DOHH2 (cell line): ENCODE measurements around the gene TMED4.
"Not testable (repeated sequence)": the region's sequence is repeated elsewhere in the genome, so short reads cannot be mapped to it uniquely, and the experiment has no call there.

Source experiments
- H3F3A ChIP-seq: fragments of 200-600 bp; sonication (generic), shearing (Covaris generic); 2 replicates; pipeline ENCODE4 v1.6.0; 2016; ENCODE audit warnings: antibody characterized with exemption, mild to moderate bottlenecking; ENCODE audit not compliant: control insufficient read depth, insufficient read depth
- H3K27ac ChIP-seq: fragments of 200-600 bp; sonication (generic); 2 replicates; pipeline ENCODE4 v1.5.1; 2014; ENCODE audit warnings: low read depth, mild to moderate bottlenecking, low read length, moderate library complexity
- H3K27me3 ChIP-seq: fragments of 200-600 bp; sonication (generic); 2 replicates; pipeline ENCODE4 v1.6.1; 2014; ENCODE audit warnings: mild to moderate bottlenecking, low read length, mixed read lengths; ENCODE audit not compliant: control insufficient read depth
- H3K36me3 ChIP-seq: fragments of 200-600 bp; sonication (generic); 2 replicates; pipeline ENCODE4 v1.6.1; 2014; ENCODE audit warnings: mild to moderate bottlenecking, low read length, moderate library complexity, mixed read lengths; ENCODE audit not compliant: control insufficient read depth
- H3K4me1 ChIP-seq: fragments of 200-600 bp; sonication (generic); 2 replicates; pipeline ENCODE4 v1.6.1; 2014; ENCODE audit warnings: mild to moderate bottlenecking, low read length, mixed read lengths; ENCODE audit not compliant: control insufficient read depth
- H3K4me2 ChIP-seq: fragments of 200-600 bp; sonication (generic); 2 replicates; pipeline ENCODE4 v1.6.0; 2014; ENCODE audit warnings: mild to moderate bottlenecking, low read length, moderate library complexity
- H3K4me3 ChIP-seq: fragments of 200-600 bp; sonication (generic); 2 replicates; pipeline ENCODE4 v1.5.1; 2014; ENCODE audit warnings: mild to moderate bottlenecking, low read length, mixed read lengths
- H3K79me2 ChIP-seq: fragments of 200-600 bp; sonication (generic); 2 replicates; pipeline ENCODE4 v1.6.1; 2014; ENCODE audit warnings: mild to moderate bottlenecking, low read length, mixed read lengths; ENCODE audit not compliant: control insufficient read depth
- H3K9me2 ChIP-seq: fragments of 200-600 bp; sonication (generic); replicated peaks from 2 replicates; pipeline ENCODE4 v1.6.1; 2014; ENCODE audit warnings: mild to moderate bottlenecking, low read length, mixed read lengths; ENCODE audit not compliant: control insufficient read depth
- H3K9me3 ChIP-seq: fragments of 200-600 bp; sonication (generic); 2 replicates; pipeline ENCODE4 v1.6.1; 2014; ENCODE audit warnings: antibody characterized with exemption, low read length, mixed read lengths; ENCODE audit not compliant: control insufficient read depth, insufficient read depth
- H4K20me1 ChIP-seq: fragments of 200-600 bp; sonication (generic); 2 replicates; pipeline ENCODE4 v1.6.0; 2014; ENCODE audit warnings: low read depth, mild to moderate bottlenecking, antibody characterized with exemption, low read length, moderate library complexity; ENCODE audit not compliant: control insufficient read depth, insufficient read depth
- EZH2phosphoT487 ChIP-seq: fragments of 200-600 bp; sonication (generic); IDR thresholded peaks from 2 replicates; pipeline ENCODE4 v1.6.1; 2017; ENCODE audit warnings: borderline replicate concordance, mild to moderate bottlenecking, antibody characterized with exemption, low read length, moderate library complexity, mixed read lengths
- TF ChIP-seq, protein P1 (sequence below): fragments of 200-600 bp; sonication (generic); IDR thresholded peaks from one replicate; pipeline ENCODE4 v1.5.1; 2014; ENCODE audit warnings: antibody characterized with exemption, mild to moderate bottlenecking, low read depth, low read length; ENCODE audit not compliant: poor library complexity, severe bottlenecking

Gene TMED4

GRCh38 chr7:44564606-44565005 is 17.4 kb downstream of the TMED4 start:
- H3K4me3 ChIP-seq = no peak overlapping the region
- H3K9me3 ChIP-seq = no peaks in the 10 kb centered on the region
- H4K20me1 ChIP-seq = peaks cover 14% of the 10 kb centered on the region
- H3K79me2 ChIP-seq = peaks cover 12% of the 10 kb centered on the region
- no peaks in the 10 kb centered on the region for H3K27me3 ChIP-seq
- no peaks in the 10 kb centered on the region for H3K4me1 ChIP-seq
- H3F3A ChIP-seq = peaks cover 12% of the 10 kb centered on the region
- no peak overlapping the region for H3K4me2 ChIP-seq
- H3K9me2 ChIP-seq = no peaks in the 10 kb centered on the region
- H3K27ac ChIP-seq = no peak overlapping the region
- TF ChIP-seq EZH2phosphoT487 = no peak
- TF ChIP-seq, protein P1, sequence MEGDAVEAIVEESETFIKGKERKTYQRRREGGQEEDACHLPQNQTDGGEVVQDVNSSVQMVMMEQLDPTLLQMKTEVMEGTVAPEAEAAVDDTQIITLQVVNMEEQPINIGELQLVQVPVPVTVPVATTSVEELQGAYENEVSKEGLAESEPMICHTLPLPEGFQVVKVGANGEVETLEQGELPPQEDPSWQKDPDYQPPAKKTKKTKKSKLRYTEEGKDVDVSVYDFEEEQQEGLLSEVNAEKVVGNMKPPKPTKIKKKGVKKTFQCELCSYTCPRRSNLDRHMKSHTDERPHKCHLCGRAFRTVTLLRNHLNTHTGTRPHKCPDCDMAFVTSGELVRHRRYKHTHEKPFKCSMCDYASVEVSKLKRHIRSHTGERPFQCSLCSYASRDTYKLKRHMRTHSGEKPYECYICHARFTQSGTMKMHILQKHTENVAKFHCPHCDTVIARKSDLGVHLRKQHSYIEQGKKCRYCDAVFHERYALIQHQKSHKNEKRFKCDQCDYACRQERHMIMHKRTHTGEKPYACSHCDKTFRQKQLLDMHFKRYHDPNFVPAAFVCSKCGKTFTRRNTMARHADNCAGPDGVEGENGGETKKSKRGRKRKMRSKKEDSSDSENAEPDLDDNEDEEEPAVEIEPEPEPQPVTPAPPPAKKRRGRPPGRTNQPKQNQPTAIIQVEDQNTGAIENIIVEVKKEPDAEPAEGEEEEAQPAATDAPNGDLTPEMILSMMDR = no peak
- H3K36me3 ChIP-seq = peaks cover 55% of the 10 kb centered on the region

DNA sequence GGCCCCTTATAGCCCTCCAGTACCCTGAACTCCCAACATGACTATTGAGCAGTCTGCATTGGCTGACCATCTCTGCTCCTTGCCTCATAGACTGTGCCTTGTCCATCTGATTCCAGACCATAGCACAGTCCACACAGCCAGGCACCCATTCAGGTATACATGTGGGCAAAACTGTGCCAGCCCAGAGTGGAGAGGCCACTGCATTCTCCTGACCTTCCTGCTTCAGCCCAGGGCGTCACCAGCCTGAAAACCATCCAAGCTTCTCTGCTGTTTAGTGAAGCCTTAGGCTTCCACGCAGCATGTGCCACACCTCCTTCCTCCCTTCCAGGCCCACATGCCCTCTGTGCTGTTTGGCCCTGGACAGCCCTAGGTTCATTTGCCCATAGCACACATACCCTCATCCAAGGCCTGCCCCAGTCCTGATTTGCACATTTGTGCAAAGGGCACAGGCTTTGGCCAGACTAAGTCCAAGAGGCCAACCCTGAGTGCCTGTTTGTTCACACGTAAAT is 18.8 kb downstream of the TMED4 start:
- peaks cover 12% of the 10 kb centered on the region for H3F3A ChIP-seq
- H3K27me3 ChIP-seq = no peaks in the 10 kb centered on the region
- H3K4me2 ChIP-seq = no peak overlapping the region
- no peak overlapping the region for H3K27ac ChIP-seq
- H3K9me2 ChIP-seq = no peaks in the 10 kb centered on the region
- peaks cover 41% of the 10 kb centered on the region for H3K36me3 ChIP-seq
- no peak overlapping the region for H3K4me3 ChIP-seq
- peaks cover 10% of the 10 kb centered on the region for H3K79me2 ChIP-seq
- H3K4me1 ChIP-seq = no peaks in the 10 kb centered on the region
- H4K20me1 ChIP-seq = peaks cover 14% of the 10 kb centered on the region
- H3K9me3 ChIP-seq = no peaks in the 10 kb centered on the region
- TF ChIP-seq, protein P1 = no peak

DNA sequence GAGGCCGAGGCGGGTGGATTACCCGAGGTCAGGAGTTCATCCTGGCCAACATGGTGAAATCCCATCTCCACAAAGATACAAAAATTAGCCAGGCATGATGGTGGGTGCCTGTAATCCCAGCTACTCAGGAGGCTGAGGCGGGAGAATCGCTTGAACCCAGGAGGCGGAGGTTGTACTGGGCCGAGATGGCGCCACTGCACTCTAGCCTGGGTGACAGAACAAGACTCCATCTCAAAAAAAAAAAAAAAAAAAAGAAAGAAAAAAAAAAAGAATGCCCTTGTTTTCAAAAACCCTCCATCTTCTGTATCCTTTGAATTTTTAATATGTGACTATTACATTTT is 19.4 kb downstream of the TMED4 start:
- H3K27ac ChIP-seq, H3K4me2 ChIP-seq: not testable (repeated sequence)
- H4K20me1 ChIP-seq = peaks cover 14% of the 10 kb centered on the region

GRCh38 chr7:44561962-44562621 is 19.9 kb downstream of the TMED4 start:
- Histone ChIP-seq H3F3A (peaks cover 10% of the 10 kb centered on the region), H3K36me3 (peaks cover 30% of the 10 kb centered on the region), H3K27me3 (0 out of 2 replicates have a peak, but pooled peaks cover 3% of the 10 kb centered on the region), H3K9me3 (no peaks in the 10 kb centered on the region), H3K4me2 (no peak overlapping the region), H3K4me1 (no peaks in the 10 kb centered on the region), H3K79me2 (peaks cover 10% of the 10 kb centered on the region), H3K4me3 (no peak overlapping the region), H3K27ac (no peak overlapping the region), H4K20me1 (peaks cover 14% of the 10 kb centered on the region), H3K9me2 (no peaks in the 10 kb centered on the region)
- TF ChIP-seq EZH2phosphoT487 = no peak
- TF ChIP-seq, protein P1 = no peak

More for the DNA sequence above, 19.4 kb downstream of the TMED4 start:
- H3K79me2 ChIP-seq, H3K27me3 ChIP-seq, H3K9me2 ChIP-seq, H3K4me3 ChIP-seq, H3K9me3 ChIP-seq, H3K4me1 ChIP-seq: not testable (repeated sequence)
- H3F3A ChIP-seq = peaks cover 12% of the 10 kb centered on the region
- H3K36me3 ChIP-seq = peaks cover 35% of the 10 kb centered on the region
